Activated CD8-positive, alpha-beta T cell treated with anti-CD3 and anti-CD28 coated beads for 36 hours (primary cell): ENCODE measurements around the gene SRPK2. TPM values are rescaled to one million over a fixed set of nuclear protein-coding genes. Genes with fewer than 3 reads are reported as not detected.

Experiments used
- ATAC-seq: fragments of 200-7000 bp; cut with Tn5 transposase; one replicate; pipeline ENCODE4 v1.10.0; 2021; ENCODE audit warnings: mild to moderate bottlenecking, moderate library complexity
- CTCF ChIA-PET: fragments of 350-600 bp; sonication (Branson Sonifier 250); formaldehyde crosslinking; loops from one replicate; lab custom pipeline; 2021; ENCODE audit warnings: antibody characterized with exemption; lab: Charles Lee
- POLR2A ChIA-PET: fragments of 350-600 bp; sonication (Branson Sonifier 250); formaldehyde crosslinking; loops from one replicate; lab custom pipeline; 2021; ENCODE audit warnings: antibody characterized with exemption; lab: Charles Lee
- DNase-seq: peaks from one replicate; pipeline ENCODE4 v3.0.0-alpha.2; 2020
- H3K27ac Mint-ChIP-seq: one replicate; pipeline ENCODE4 v1.8.0; 2021; ENCODE audit warnings: mild to moderate bottlenecking, mixed read lengths
- H3K27me3 Mint-ChIP-seq: one replicate; pipeline ENCODE4 v1.8.0; 2021; ENCODE audit warnings: mixed read lengths
- H3K36me3 Mint-ChIP-seq: one replicate; pipeline ENCODE4 v1.8.0; 2021; ENCODE audit warnings: low read depth, mixed read lengths
- H3K4me1 Mint-ChIP-seq: one replicate; pipeline ENCODE4 v1.8.0; 2021; ENCODE audit warnings: low read depth, mixed read lengths
- H3K4me3 Mint-ChIP-seq: one replicate; pipeline ENCODE4 v1.8.0; 2021; ENCODE audit warnings: mild to moderate bottlenecking, moderate library complexity, mixed read lengths
- H3K9me3 Mint-ChIP-seq: one replicate; pipeline ENCODE4 v1.8.0; 2021; ENCODE audit warnings: mixed read lengths
- intact Hi-C: fragments of 100-400 bp; cut with micrococcal nuclease; formaldehyde crosslinking; loops from one replicate; pipeline ENCODE4 v1.10.0; 2022
- total RNA-seq, 2 experiments: library from RNA; stranded (reverse); gene quantifications; one replicate each; pipeline ENCODE4 v1.2.3, GENCODE V29; 2021
- TF ChIP-seq, protein P1 (sequence below): fragments of 200-600 bp; IDR thresholded peaks from one replicate; pipeline ENCODE4 v1.8.0; 2022; ENCODE audit warnings: antibody characterized with exemption, mild to moderate bottlenecking

SRPK2 gene
- total RNA-seq, 2 experiments from 2014 or later: 32.9 to 33.5 TPM

GRCh38 chr7:105376908-105377533 lies 11.7 kb downstream of the SRPK2 start:
- no peaks in the 10 kb centered on the region for H3K36me3 Mint-ChIP-seq
- POLR2A ChIA-PET: no interaction called here
- H3K4me3 Mint-ChIP-seq: no peak overlapping the region
- no peaks in the 10 kb centered on the region for H3K9me3 Mint-ChIP-seq
- CTCF ChIA-PET: interaction anchor here (0.7 kb wide), 1 partner anchor 75 kb away, joined by 3 read pairs; no protein-coding TSS in a partner anchor
- intact Hi-C loops: no loop called here
- H3K4me1 Mint-ChIP-seq: peaks cover 28% of the 10 kb centered on the region
- ATAC-seq (no peak), DNase-seq (no peak)
- H3K27ac Mint-ChIP-seq: no peak overlapping the region
- H3K27me3 Mint-ChIP-seq: no peaks in the 10 kb centered on the region
- TF ChIP-seq, protein P1, sequence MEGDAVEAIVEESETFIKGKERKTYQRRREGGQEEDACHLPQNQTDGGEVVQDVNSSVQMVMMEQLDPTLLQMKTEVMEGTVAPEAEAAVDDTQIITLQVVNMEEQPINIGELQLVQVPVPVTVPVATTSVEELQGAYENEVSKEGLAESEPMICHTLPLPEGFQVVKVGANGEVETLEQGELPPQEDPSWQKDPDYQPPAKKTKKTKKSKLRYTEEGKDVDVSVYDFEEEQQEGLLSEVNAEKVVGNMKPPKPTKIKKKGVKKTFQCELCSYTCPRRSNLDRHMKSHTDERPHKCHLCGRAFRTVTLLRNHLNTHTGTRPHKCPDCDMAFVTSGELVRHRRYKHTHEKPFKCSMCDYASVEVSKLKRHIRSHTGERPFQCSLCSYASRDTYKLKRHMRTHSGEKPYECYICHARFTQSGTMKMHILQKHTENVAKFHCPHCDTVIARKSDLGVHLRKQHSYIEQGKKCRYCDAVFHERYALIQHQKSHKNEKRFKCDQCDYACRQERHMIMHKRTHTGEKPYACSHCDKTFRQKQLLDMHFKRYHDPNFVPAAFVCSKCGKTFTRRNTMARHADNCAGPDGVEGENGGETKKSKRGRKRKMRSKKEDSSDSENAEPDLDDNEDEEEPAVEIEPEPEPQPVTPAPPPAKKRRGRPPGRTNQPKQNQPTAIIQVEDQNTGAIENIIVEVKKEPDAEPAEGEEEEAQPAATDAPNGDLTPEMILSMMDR: no peak

GRCh38 chr7:105369944-105370343 lies 18.8 kb downstream of the SRPK2 start:
- POLR2A ChIA-PET: no interaction called here
- intact Hi-C loops: no loop called here
- H3K4me1 Mint-ChIP-seq: peaks cover 14% of the 10 kb centered on the region

GRCh38 chr7:105367458-105367857 lies 21.3 kb downstream of the SRPK2 start:
- no peak overlapping the region for H3K27ac Mint-ChIP-seq
- intact Hi-C loops: no loop called here
- peaks cover 4% of the 10 kb centered on the region for H3K9me3 Mint-ChIP-seq
- peaks cover 14% of the 10 kb centered on the region for H3K4me1 Mint-ChIP-seq
- ChIA-PET POLR2A (interaction anchor here (1.5 kb wide), 1 partner anchor 11 kb away, joined by 4 read pairs; no protein-coding TSS in a partner anchor), CTCF (interaction anchor here (1.0 kb wide), 1 partner anchor 28 kb away, joined by 3 read pairs; no protein-coding TSS in a partner anchor)
- peaks cover 18% of the 10 kb centered on the region for H3K36me3 Mint-ChIP-seq
- DNase-seq (no peak), ATAC-seq (no peak)
- H3K4me3 Mint-ChIP-seq: no peak overlapping the region
- H3K27me3 Mint-ChIP-seq: no peaks in the 10 kb centered on the region
- TF ChIP-seq, protein P1: no peak

More at GRCh38 chr7:105369944-105370343, 18.8 kb downstream of the SRPK2 start:
- Mint-ChIP-seq H3K4me3 (no peak overlapping the region), H3K27me3 (no peaks in the 10 kb centered on the region), H3K9me3 (no peaks in the 10 kb centered on the region), H3K36me3 (peaks cover 1% of the 10 kb centered on the region), H3K27ac (no peak overlapping the region)
- TF ChIP-seq, protein P1: no peak
- CTCF ChIA-PET: no interaction called here
- ATAC-seq (no peak), DNase-seq (no peak)

- ChIA-PET CTCF (interaction anchor here (0.6 kb wide), 1 partner anchor 33 kb away, joined by 3 read pairs; no protein-coding TSS in a partner anchor), POLR2A (interaction anchor here (0.7 to 0.8 kb wide), 2 partner anchors 49 to 422 kb away, joined by 3 to 4 read pairs; no protein-coding TSS in a partner anchor)
- Mint-ChIP-seq H3K36me3 (peaks cover 30% of the 10 kb centered on the region), H3K9me3 (peaks cover 4% of the 10 kb centered on the region), H3K27me3 (no peaks in the 10 kb centered on the region), H3K27ac (no peak overlapping the region), H3K4me1 (peaks cover 14% of the 10 kb centered on the region), H3K4me3 (no peak overlapping the region)
- TF ChIP-seq, protein P1: no peak
- DNase-seq (no peak), ATAC-seq (no peak)
- intact Hi-C loops: no loop called here
Measured at GRCh38 chr7:105365541-105366534, 22.9 kb downstream of the SRPK2 start.
